GM21723 (cell line): ENCODE results near the gene KIF6.
"Not testable (repeated sequence)": the region's sequence is repeated elsewhere in the genome, so short reads cannot be mapped to it uniquely, and the experiment has no call there.

ENCODE experiments used
- ATAC-seq: cut with Tn5 transposase; IDR thresholded peaks from one replicate; pipeline ENCODE4 v1.9.1; 2021; ENCODE audit warnings: mild to moderate bottlenecking, moderate library complexity; ENCODE audit not compliant: unreplicated experiment

The KIF6 gene

DNA sequence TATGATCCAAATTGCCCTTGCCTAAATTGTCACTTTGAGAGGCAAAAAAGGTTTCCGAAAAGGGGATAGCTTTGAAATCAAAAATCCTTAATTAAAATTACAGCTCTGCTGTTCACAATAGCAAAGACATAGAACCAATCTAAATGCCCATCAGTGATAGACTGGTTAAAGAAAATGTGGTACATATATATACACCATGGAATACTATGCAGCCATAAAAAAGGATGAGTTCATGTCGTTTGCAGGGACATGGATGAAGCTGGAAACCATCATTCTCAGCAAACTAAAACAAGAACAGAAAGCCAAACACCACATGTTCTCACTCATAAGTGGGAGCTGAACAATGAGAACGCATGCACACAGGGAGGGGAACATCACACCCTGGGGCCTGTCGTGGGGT lies 1.9 kb downstream of the KIF6 start:
- ATAC-seq = not testable (repeated sequence)

DNA sequence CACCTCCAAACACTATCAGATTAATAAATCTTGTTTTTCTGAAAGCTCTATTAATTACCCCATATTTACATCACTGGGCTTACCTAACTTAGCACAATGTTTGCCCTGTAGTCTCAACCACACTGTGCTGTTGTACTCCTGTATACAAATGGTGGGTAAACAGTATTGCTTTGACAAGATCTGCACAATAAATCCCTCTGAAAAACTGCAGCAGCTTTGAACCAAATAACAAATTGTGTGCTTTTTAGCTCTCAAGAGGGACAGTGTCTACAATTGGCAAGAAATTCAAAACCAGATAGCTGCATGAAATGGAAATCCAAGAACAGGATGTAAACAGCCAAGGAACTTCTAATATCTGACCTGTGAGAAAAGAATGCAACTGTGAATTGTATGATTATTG lies 10.4 kb downstream of the KIF6 start:
- ATAC-seq = no peak

DNA sequence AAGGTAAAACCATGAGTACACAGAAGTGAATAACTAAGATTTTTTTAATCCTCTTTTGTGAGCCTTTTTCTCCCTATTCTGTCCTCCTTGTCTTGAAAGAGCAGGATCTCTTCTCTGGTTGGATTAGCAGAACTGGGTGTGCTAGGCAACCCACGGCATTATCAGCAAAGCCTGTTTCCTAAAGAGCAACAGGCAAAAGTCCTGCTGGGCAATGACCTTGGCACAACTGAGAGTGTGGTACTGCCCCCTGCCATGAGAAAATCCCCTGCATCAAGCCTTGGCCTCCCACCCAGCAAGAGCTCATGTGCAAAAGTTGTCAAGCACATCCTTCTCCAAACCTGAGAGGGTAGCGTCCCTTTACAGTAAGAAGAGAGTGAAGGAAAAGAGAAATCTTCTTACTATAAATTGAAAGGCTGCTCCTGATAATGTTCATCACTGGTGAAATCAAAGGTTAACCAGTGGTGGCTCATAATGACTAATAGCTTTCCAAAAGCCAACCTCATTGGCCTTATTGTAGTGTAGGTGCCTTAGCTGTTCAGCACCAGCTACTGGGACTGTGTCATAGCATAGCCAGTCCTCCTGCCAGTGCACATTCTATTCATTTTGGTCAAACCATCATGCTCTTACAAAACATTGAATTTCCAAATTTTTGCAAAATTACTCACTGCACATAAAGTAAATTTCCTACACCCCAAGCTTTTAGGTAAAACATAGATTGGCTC lies 17.1 kb downstream of the KIF6 start:
- ATAC-seq = no peak

DNA sequence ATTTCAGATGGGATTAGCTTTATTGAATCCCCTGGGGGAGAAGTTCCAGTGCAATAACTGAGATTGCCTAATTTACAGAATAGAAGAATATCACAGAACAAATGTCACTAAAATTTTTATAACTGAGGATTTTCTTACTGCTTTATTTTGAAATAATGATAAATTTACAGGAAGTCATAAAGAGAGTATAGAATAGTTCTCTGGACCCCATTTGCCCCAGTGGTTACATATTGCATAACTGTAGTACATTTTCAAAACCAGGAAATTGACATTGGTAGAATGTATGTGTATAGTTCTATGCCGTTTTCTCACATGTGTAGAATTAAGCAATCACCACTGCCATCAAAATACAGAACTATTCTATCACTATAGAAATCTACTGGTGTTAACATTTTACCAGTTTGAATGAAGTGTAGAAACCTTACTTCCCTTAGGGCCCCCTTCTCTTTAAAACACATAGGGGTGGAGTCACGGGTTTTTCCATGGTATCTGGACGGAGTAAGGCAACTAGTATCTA lies 18.3 kb downstream of the KIF6 start:
- no peak for ATAC-seq

DNA sequence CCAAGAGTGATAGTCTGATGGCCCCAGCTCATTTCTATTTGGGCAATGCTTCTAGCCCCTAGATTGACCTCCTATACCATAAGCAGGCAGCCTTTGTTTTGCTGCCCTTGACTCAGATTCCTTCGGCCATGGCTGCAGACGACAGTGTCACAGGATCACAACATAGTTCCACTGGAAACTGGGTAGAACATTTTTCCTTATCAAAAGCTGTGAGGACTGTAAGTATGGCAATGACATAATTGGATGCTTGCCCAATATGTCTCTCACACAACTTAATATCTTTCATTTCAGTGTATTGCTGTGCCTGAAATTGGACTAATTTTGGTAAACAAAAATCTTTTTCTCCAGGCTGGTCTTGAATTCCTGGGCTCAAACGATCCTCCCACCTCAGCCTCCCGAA lies 22.9 kb downstream of the KIF6 start:
- ATAC-seq = no peak

DNA sequence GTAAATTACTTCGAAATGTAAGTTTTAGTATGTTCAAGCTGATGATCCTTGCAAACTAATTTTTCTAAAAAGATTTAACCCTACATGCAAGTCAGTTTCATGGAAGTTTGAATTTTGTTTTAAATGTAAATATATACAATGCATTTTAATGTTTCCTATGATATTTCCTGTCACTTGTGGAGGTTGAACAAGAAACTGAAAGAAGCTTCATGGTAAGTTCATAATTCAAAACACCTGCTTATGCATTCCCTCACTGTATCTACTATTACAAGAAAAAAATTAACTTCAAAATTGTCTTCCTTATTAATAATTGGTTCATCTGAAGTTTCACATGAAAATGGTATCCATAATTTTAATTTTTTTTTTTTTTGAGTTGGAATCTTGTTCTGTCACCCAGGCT lies 24.8 kb downstream of the KIF6 start:
- ATAC-seq = no peak

DNA sequence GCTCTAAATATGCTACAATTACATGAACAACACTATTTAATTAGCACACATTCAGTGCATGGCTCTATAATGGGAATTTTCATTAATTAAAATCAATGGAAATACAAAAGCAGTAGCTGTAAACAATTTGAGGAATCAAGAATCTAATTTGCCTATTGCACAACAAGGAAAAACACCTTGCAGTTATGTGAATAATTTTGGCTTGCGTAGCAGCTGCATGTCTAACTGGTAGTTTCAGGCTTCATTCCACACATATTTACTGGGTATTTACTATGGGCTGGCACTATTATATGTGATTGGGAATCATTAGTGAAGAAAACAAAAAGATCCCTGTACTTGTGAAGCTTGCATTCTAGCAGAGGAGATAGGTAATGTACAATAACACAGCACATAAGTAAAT lies 26.4 kb downstream of the KIF6 start:
- ATAC-seq = no peak

DNA sequence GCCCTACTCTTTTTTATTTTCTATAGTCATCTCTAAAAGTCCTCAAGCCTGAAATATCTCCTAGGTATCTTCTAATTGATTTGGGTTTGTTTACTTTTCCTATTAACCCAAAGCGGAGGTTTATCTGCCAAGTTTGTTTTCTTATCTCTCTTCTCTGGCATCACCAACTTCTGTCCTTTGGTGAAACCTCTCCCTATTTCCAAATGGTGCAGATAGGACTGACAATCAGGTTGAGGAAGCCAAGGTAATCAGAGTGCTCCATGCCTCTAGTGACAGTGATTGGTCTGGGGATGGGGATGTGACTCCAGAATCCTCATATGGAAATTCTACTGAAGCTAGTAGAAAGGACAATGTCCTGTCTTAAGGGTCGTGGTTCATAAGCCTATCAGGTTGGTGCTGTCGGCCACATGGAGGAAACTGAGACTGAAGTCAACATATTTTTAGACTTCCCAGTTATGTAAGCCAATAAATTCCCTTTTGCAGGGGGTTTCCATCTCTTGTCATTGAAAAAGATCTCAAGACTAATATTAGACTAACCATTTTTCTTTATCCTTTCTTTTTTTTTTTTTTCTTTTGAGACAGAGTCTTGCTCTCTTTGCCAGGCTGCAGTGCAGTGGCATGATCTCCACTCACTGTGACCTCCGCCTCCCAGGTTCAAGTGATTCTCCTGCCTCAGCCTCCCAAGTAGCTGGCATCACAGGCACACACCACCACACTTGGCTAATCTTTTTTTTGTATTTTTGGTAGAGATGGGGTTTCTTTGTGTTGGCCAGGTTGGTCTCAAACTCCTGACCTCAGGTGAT lies 28.0 kb downstream of the KIF6 start:
- no peak for ATAC-seq

DNA sequence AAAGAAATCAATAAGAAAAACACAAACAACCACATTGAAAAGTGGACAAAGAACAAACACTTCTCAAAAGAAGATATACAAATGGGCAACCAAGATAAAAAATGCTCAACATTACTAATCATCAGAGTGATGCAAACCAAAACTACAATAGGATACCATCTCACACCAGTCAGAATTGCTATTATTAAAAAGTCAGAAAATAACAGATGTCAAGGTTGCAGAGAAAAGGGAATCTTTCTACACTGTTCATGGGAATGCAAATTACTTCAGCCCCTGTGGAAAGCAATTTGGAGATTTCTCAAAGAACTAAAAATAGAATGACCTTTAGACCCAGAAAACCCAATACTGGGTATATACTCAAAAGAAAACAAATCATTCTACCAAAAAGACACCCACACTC lies 29.8 kb downstream of the KIF6 start:
- no peak for ATAC-seq

DNA sequence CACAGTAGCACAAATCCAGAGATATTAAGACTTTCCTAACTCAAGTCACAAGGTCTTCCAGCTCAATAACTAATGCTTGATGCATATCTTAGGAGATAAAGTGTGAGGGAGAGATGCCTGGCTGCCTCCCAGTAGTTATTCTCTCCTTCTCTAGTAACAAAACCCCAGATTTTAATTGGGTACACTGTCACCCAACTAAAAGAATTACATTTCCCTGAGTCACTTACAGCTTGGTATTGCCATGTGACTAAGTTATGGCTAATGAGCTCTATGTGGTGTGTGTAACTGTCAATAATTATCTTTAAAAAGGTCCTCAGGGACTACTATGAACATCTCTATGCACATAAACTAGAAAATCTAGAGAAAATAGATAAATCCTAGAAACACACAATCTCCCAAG lies 32.0 kb downstream of the KIF6 start:
- no peak for ATAC-seq

GRCh38 chr6:39688494-39688893 lies 36.7 kb downstream of the KIF6 start:
- no peak for ATAC-seq

GRCh38 chr6:39686976-39687375 lies 38.2 kb downstream of the KIF6 start:
- no peak for ATAC-seq

- no peak for ATAC-seq
These were observed 39.3 kb downstream of the KIF6 start for GRCh38 chr6:39685938-39686337.

- ATAC-seq = no peak
These were observed 39.8 kb downstream of the KIF6 start for GRCh38 chr6:39685489-39685826.

DNA sequence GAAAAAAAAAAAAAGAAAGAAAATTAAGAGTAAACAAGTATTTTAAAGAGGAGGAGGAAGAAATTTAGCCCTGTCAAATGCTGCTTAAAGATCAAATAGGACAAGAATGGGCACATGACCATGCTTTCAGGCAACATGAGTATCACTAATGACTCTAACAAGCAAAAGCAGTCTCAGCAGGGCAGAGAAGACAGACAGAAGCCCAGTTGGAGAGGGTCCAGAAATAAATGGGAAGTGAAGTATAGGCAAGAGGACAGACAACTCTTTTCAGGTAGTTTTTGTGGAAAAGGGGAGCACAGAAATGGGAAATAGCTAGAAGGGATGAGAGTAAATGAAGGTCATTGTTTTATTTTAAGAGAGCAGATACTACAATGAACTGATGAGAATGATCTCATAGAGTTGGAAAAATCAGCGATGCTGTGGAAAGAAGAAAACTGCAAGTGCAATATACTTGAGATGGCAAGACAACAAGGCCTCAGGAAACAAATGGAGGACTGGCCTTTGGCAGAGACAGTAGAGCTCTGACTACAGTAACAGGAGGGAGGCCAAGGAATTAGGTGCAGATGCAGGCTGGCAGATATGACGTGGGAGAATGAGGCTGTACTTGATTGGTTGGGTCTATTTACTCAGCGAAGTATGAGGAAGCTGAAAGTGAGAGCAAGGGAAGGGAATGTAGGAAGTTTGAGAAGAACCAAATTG lies 40.3 kb downstream of the KIF6 start:
- no peak for ATAC-seq

GRCh38 chr6:39681674-39682121 lies 43.5 kb downstream of the KIF6 start:
- ATAC-seq = no peak

GRCh38 chr6:39678914-39679313 lies 46.3 kb downstream of the KIF6 start:
- no peak for ATAC-seq

DNA sequence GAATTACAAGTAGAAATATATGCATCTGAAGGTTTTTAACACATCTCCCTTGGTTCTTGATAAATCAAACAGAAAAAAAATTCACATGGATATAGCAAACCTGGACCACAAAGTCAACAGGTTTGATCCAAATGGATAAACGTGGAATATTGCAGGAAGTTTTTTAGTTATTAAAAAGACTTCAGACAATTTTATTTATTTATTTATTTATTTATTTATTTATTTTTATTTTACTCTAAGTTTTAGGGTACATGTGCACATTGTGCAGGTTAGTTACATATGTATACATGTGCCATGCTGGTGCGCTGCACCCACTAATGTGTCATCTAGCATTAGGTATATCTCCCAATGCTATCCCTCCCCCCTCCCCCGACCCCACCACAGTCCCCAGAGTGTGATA lies 47.9 kb downstream of the KIF6 start:
- ATAC-seq = not testable (repeated sequence)

DNA sequence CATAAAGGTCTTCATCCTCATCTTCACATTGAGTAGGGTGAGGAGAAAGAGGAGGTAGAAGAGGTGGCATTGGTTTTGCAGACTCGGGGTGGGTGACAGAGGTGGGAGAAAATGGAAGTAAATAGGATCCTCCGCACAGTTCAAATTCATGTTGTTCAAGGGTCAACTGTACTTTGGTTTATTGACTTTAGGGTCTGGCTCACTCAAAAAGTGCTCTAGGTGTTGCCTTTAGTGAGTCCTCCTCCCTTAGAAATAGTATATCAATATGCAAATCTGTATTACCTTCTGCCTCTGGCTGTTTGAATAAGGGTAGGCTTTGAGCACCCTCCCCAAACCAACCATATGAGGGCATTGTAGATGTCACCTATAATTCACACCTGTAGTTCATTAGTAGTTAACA lies 54.7 kb downstream of the KIF6 start:
- no peak for ATAC-seq

DNA sequence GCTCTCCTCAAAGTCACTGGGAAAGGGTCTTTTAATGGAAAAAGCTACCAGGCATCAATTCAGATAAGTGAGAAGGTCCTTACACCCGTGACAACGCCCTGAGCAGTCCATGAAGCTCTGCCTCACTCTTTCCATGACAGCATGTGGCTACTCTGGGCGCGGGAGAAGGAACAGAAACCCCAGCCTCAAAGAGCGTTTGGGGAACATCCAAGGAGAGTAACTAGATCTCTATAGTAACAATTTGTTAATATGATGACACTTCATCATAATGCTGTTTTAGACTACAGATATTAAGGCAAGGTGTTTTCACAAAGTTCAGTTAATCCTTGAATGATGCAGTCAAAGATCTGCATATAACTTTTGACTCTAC lies 55.2 kb downstream of the KIF6 start:
- ATAC-seq = no peak

DNA sequence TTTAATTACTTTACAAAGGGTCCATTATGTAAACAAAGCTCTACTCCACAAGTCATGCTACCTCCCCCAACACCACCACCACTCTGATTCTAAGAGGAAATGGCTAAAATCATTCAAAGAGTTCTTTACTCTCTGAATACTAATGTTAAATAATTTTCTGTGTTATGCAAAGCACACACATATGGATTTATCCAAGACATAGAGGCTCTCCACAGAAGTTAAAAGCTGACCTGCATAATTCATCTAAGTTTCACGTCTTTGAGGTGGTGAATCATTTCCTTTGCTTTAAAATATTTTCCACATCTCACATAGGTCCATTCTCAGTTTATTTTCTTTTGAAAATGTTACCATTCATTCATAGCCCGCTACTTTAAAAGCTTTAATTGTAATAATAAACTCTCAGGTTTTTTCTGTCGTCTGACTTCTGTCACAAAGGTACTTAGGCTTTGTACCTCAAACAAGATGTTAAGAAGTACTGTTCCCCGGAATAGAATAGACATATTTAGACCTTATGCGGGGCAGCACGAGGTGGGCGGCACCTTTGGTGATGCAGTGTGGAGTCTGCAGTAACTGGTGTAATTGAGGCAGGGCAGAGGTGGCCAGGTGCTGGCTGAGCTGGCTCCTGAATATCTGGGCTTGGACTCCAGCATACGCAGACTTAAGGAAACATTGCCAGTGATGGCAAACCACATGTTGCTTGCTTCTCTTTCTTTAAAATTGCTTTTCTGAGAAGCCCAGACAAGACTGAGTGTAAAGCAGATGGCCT lies 55.8 kb downstream of the KIF6 start:
- no peak for ATAC-seq
